ENCODE measurements around the gene CRY2. TPM values are rescaled to one million over a fixed set of nuclear protein-coding genes. Genes with fewer than 3 reads are reported as not detected.

Gene CRY2
- total and polyA plus RNA-seq, 2 of the 13 experiments (the other 11 are each of a cell fraction or from before 2014, with no cell fraction given) = 10.1 to 12.2 TPM

DNA sequence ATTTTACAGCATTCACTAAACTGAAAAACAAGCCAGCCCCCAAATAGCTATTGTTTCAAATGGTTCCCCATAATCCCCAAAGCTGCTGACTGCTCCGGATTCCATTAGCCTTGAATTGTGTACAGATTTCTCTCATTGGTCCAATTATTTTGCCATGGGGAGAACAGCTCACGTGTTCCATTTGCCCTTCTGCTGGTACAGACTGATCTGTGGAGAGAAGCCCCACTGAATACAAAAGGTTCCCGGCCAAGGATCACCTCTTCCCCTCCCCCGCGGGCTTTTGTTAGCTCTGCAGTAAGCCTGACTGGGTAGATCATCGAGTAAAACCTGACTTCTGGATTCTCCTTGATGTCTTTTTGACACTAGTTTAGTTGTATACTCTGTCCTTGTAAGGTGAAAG is 29.1 kb downstream of the CRY2 start:
- CTCF ChIA-PET (ENCODE audit: low intra/inter-chr PET ratio, low total read pairs) = no interaction called here
- 86% methylated on average over 6 of the region's 6 CpGs for whole genome bisulfite sequencing (ENCODE audit: low lambda C conversion rate)
- no TSS peak for BruUV-seq (replicated peaks)

DNA sequence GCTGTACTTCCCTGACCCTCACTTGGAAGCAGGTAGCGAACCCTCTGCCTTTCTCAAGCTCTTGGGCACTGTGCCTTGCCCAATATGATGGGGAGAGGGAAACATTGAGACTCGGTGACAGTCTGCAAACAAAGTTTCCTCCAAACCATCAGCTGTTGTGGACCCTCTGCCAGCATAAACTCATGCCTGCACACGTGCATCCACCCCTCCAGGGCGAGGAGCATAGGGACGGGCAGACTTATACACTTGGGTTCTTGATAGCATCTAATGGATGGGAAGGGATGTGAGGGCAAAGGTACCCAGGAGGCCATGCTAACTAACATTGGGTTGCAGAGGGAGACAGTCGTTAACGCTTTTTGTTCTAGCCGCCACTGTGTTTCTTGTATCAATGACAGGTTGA is 29.9 kb downstream of the CRY2 start:
- H3K9me3 ChIP-seq (ENCODE audit: low read length) = no peaks in the 10 kb centered on the region
- no peaks in the 10 kb centered on the region for H3K27me3 ChIP-seq (ENCODE audit: control insufficient read depth in 1 of 2, insufficient read depth in 2 of 2, low read length in 2 of 2)
- H3K36me3 ChIP-seq (replicated peaks in 1 of 2; ENCODE audit: control insufficient read depth in 1 of 2, insufficient read depth in 2 of 2, low read length in 2 of 2) = peaks cover 20 to 40% of the 10 kb centered on the region in 2 experiments
- H2AFZ ChIP-seq (ENCODE audit: low read length) = no peak overlapping the region
- H3K4me3 ChIP-seq (replicated peaks in 1 of 3; ENCODE audit: insufficient read depth in 1 of 3, low read depth in 2 of 3, low read length in 3 of 3) = no peak overlapping the region
- ChIA-PET CTCF (ENCODE audit: low intra/inter-chr PET ratio, low total read pairs) (no interaction called here), POLR2A (no interaction called here)
- no peak overlapping the region for H3K4me2 ChIP-seq (ENCODE audit: low read depth, low read length)
- H3K27ac ChIP-seq (ENCODE audit: extremely low read length, insufficient read depth, low read length) = no peak overlapping the region
- in situ Hi-C loops (cut with HindIII; ENCODE audit: extremely low pct_ligation_motif_present, low pct_unique_long_range_greater_than_20kb) = no loop called here
- no peaks in the 10 kb centered on the region for H3K79me2 ChIP-seq (ENCODE audit: insufficient read depth, low read length)
- 0 out of 2 replicates have a peak, but pooled peaks cover 3% of the 10 kb centered on the region for H4K20me1 ChIP-seq (ENCODE audit: insufficient read depth, low read length)
- 98% methylated on average over 7 of the region's 8 CpGs for WGBS (ENCODE audit: low lambda C conversion rate)
- intact Hi-C loops (cut with micrococcal nuclease; ENCODE audit: unreplicated experiment) = no loop called here
- DNase-seq (ENCODE audit: low spot score) (no peak), FAIRE-seq (no peak), ATAC-seq (no peak)
- TF ChIP-seq ZFAT (CRISPR knock-in tag; conservative IDR thresholded peaks at IDR 0.05) (no peak), ZNF546 (CRISPR knock-in tag; conservative IDR thresholded peaks at IDR 0.05) (no peak), ZFP62 (CRISPR knock-in tag; IDR thresholded peaks at IDR 0.05) (no peak), PHB2 (IDR thresholded peaks at IDR 0.05; ENCODE audit: partially characterized antibody) (no peak), ZFP90 (CRISPR knock-in tag; IDR thresholded peaks at IDR 0.05; ENCODE audit: borderline replicate concordance) (no peak), IKZF1 (IDR thresholded peaks at IDR 0.05) (no peak), CEBPB (IDR thresholded peaks at IDR 0.05; ENCODE audit: borderline replicate concordance, low read depth, low read length) (no peak), ZNF24 (IDR thresholded peaks at IDR 0.05) (no peak), RAD21 (CRISPR knock-in tag; IDR thresholded peaks at IDR 0.05) (no peak), ZNF446 (CRISPR knock-in tag; IDR thresholded peaks at IDR 0.05) (no peak)
- no peaks in the 10 kb centered on the region for H3K4me1 ChIP-seq (ENCODE audit: insufficient read depth, low read length)
- no TSS peak for BruUV-seq (replicated peaks)
- no peak overlapping the region for H3K9ac ChIP-seq (ENCODE audit: insufficient read depth, low read depth, low read length)

More for the DNA sequence above, 29.1 kb downstream of the CRY2 start:
- ATAC-seq (no peak), DNase-seq (ENCODE audit: low spot score) (no peak), FAIRE-seq (no peak)
- Histone ChIP-seq H3K27ac (ENCODE audit: extremely low read length, insufficient read depth, low read length) (no peak overlapping the region), H3K4me3 (replicated peaks in 1 of 3; ENCODE audit: insufficient read depth in 1 of 3, low read depth in 2 of 3, low read length in 3 of 3) (no peak overlapping the region), H3K4me2 (ENCODE audit: low read depth, low read length) (no peak overlapping the region), H3K9ac (ENCODE audit: insufficient read depth, low read depth, low read length) (no peak overlapping the region), H2AFZ (ENCODE audit: low read length) (no peak overlapping the region), H3K36me3 (replicated peaks in 1 of 2; ENCODE audit: control insufficient read depth in 1 of 2, insufficient read depth in 2 of 2, low read length in 2 of 2) (peaks cover 25 to 45% of the 10 kb centered on the region in 2 experiments), H3K9me3 (ENCODE audit: low read length) (no peaks in the 10 kb centered on the region), H3K27me3 (ENCODE audit: control insufficient read depth in 1 of 2, insufficient read depth in 2 of 2, low read length in 2 of 2) (no peaks in the 10 kb centered on the region), H4K20me1 (ENCODE audit: insufficient read depth, low read length) (0 out of 2 replicates have a peak, but pooled peaks cover 3% of the 10 kb centered on the region), H3K4me1 (ENCODE audit: insufficient read depth, low read length) (no peaks in the 10 kb centered on the region), H3K79me2 (ENCODE audit: insufficient read depth, low read length) (no peaks in the 10 kb centered on the region)
- POLR2A ChIA-PET = no interaction called here
- intact Hi-C loops (cut with micrococcal nuclease; ENCODE audit: unreplicated experiment) (no loop called here), in situ Hi-C loops (cut with HindIII; ENCODE audit: extremely low pct_ligation_motif_present, low pct_unique_long_range_greater_than_20kb) (no loop called here)
- TF ChIP-seq ZNF549 (CRISPR knock-in tag; IDR thresholded peaks at IDR 0.05) (no peak), ZNF253 (CRISPR knock-in tag; IDR thresholded peaks at IDR 0.05; ENCODE audit: borderline replicate concordance) (no peak), ATF7-NPFF (CRISPR knock-in tag; IDR thresholded peaks at IDR 0.05; ENCODE audit: low read depth) (no peak)

Data from HepG2 (cell line).